Cardiac fibroblast (primary cell): Measurements from ENCODE around the gene DOK3.
A peak's percentile ranks its signal among the peaks of the same experiment; 100 is the strongest.

Source experiments
- DNase-seq, 2 donors: peaks; one replicate each; pipeline versions ENCODE4 v3.0.0 to v3.0.0-alpha.2; 2010; ENCODE audit warnings: low read depth in 2 of 2
- H3K4me3 ChIP-seq, 2 donors: replicated peaks in 1 of 2; 1 replicate in 1 of 2; 2 replicates in 1 of 2; pipeline ENCODE4 v1.5.1; 2011; ENCODE audit warnings: low read depth in 2 of 2, low read length in 2 of 2, mild to moderate bottlenecking in 2 of 2, moderate library complexity in 1 of 2
- TF ChIP-seq, protein P1 (sequence below): IDR thresholded peaks from one replicate; pipeline ENCODE4 v1.5.1; 2011; ENCODE audit warnings: low read depth, mild to moderate bottlenecking, low read length, inconsistent platforms

DOK3 gene

GRCh38 chr5:177523711-177524538 is 14.3 kb upstream of the DOK3 start:
- no peak for DNase-seq
- TF ChIP-seq, protein P1, sequence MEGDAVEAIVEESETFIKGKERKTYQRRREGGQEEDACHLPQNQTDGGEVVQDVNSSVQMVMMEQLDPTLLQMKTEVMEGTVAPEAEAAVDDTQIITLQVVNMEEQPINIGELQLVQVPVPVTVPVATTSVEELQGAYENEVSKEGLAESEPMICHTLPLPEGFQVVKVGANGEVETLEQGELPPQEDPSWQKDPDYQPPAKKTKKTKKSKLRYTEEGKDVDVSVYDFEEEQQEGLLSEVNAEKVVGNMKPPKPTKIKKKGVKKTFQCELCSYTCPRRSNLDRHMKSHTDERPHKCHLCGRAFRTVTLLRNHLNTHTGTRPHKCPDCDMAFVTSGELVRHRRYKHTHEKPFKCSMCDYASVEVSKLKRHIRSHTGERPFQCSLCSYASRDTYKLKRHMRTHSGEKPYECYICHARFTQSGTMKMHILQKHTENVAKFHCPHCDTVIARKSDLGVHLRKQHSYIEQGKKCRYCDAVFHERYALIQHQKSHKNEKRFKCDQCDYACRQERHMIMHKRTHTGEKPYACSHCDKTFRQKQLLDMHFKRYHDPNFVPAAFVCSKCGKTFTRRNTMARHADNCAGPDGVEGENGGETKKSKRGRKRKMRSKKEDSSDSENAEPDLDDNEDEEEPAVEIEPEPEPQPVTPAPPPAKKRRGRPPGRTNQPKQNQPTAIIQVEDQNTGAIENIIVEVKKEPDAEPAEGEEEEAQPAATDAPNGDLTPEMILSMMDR = no peak
- H3K4me3 ChIP-seq = no peak overlapping the region

- no peak for DNase-seq
- TF ChIP-seq, protein P1 = peak; percentile 13
- no peak overlapping the region for H3K4me3 ChIP-seq
Observed at GRCh38 chr5:177520916-177521513, 11.4 kb upstream of the DOK3 start.

DNA sequence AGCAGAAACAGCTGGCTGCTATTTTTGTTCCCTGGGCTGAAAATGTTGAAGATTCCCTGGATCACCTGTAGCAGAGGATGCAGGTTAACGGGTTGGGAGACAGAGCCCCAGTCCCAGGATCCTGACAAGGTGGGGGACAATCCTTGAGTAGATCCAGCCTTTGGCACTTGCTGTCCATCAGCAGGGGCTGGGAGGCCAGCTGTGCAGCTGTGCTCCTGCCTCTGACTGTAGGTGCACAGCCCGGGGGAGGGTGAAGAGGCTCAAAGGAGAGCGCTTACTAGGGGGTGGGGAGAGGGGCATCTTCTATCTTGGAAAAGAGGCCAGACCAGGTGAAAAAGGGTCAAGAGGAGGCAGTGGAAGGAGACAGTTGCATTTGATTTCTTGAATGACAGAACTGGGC is 10.6 kb upstream of the DOK3 start:
- no peak for DNase-seq
- TF ChIP-seq, protein P1 = no peak
- no peak overlapping the region for H3K4me3 ChIP-seq

- no peak for DNase-seq
- TF ChIP-seq, protein P1 = no peak
- no peak overlapping the region for H3K4me3 ChIP-seq
Observed at GRCh38 chr5:177519463-177520235, 10.0 kb upstream of the DOK3 start.

DNA sequence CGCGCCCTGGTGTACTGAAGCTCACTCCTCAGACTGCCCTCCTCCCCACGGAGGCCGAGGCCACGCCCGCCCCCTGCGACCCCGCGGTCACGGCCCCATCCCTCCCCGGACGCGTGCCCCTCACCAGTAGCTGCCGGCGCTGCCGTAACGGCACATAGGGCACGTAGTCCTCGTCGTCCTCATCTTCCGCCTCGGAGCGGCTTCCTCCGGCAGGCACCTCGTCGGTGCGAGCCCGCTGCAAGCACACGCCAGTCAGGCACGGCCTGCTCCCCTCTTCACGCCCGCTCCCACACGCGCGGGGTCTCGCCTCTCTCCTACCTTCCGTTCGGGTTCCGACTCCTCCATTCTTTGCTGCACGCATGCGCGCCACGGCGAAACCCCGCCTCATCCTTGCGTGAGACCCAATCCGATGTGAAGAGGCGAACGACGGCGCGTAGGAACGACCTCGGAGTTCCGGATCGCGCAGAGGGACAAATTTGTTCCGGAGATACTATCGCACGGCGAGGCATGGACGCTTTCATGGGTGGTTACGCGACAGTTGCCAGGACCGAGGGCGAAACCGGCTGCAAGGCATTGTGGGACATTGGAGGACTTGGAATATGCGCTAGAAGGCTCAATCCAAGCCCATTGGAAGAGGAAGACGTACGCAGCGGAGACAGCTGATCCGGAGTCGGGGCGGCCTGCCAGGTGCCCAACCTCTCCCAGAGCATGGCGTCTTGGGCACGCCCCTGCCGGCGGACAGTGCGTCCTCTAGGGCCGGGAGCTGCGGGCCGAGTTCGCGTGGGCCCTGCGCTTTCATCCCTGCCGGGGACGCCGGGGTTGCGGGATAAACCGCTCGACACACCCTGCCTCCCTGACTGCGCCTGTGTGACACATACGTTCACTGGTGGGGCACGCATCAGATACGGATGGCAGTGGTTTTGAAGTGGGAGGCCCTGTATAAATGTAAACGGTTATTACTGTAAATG is 7.3 kb upstream of the DOK3 start, which contains the start of gene DDX41:
DDX41 (minus strand) TSS at position 361 of the 968 bp plus-strand sequence; CDS start at position 345, 16 bp downstream.
- DNase-seq = peak; percentile 99
- peak within 1 kb of the TSS; percentile 81 to 100 for H3K4me3 ChIP-seq
- TF ChIP-seq, protein P1 = no peak

DNA sequence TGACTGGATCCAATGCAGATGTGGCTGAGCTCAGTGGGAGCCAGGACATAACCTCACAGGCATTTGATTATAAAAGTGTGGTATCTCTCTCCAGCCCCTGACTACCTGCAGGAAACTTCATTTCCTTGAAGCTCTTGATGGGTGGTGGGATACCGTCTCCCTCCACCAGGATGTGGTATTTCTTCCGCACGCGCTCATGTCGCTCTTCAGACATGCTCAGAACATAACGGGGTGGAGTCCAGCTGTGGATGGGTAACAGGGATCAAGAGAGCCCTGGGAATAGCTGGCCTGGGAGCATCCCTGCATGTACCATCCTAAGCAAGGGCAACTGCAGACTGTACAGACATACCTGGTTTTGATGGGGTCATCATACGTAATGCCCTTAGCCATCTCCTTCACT is 6.0 kb upstream of the DOK3 start:
- DNase-seq = no peak
- H3K4me3 ChIP-seq = peak overlapping the region; percentile 11 to 81
- TF ChIP-seq, protein P1 = no peak
